ENCODE results near the gene CD40. TPM values are rescaled to one million over a fixed set of nuclear protein-coding genes. Genes with fewer than 3 reads are reported as not detected.
"Not testable (repeated sequence)": the region's sequence is repeated elsewhere in the genome, so short reads cannot be mapped to it uniquely, and the experiment has no call there.

The CD40 gene
- total RNA-seq, 2 donors from 2014 or later, result 3.6 to 4.2 TPM

DNA sequence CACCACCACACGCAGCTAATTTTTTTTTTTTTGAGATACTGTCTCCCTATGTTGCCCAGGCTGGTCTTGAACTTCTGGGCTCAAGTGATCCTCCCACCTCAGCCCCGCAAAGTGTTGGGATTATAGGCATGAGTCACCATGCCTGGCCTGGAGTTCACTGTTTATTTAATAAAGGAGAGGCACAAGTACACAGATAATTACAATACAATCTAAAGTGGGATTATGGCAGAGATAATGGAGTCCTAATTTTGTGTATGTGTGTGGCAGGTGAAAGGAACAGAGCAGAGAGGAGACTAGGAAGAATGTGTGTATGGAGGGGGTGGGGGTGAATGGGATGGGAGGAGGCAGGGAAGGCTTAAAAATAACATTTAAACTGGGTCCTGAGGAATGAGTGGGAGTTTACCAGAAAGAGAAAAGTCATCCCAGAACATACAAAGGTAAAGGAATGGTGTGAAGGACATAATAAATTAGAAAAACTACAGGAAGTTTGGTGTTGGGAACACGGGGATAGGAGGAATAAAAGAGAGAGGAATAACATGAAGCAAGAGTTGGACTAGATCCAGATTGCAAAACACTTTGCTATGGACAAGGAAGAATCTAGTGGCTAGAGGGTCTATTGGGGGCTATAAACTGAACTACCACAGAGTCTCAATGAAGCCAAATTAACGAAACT, 32.8 kb upstream of the CD40 start:
- peaks cover 0 to 2% of the 10 kb centered on the region in 2 donors for H3K36me3 Mint-ChIP-seq (ENCODE audit: insufficient read depth in 2 of 2)
- H3K4me3 Mint-ChIP-seq, result peak overlapping the region; percentile 17 to 21
- peak overlapping the region; percentile 27 for H3K27ac Mint-ChIP-seq
- H3K4me1 Mint-ChIP-seq (ENCODE audit: low read depth), result peaks cover 69% of the 10 kb centered on the region
- H3K27me3 Mint-ChIP-seq (ENCODE audit: low read depth), result no peaks in the 10 kb centered on the region
- no peaks in the 10 kb centered on the region for H3K9me3 Mint-ChIP-seq
- ATAC-seq (replicated peaks in 1 of 2) (no peak), DNase-seq (no peak)

- H3K36me3 Mint-ChIP-seq (ENCODE audit: insufficient read depth in 2 of 2), result peaks cover 0 to 2% of the 10 kb centered on the region in 2 donors
- H3K9me3 Mint-ChIP-seq, result no peaks in the 10 kb centered on the region
- DNase-seq, result no peak
- no peaks in the 10 kb centered on the region for H3K27me3 Mint-ChIP-seq (ENCODE audit: low read depth)
- no peak overlapping the region for H3K27ac Mint-ChIP-seq
- no peak for ATAC-seq (replicated peaks in 1 of 2)
- peak overlapping the region; percentile 43 to 59 for H3K4me3 Mint-ChIP-seq
- H3K4me1 Mint-ChIP-seq (ENCODE audit: low read depth), result peaks cover 69% of the 10 kb centered on the region
Measured at GRCh38 chr20:46087161-46087560, 31.0 kb upstream of the CD40 start.

GRCh38 chr20:46088409-46089166, 29.5 kb upstream of the CD40 start:
- no peaks in the 10 kb centered on the region for H3K9me3 Mint-ChIP-seq
- DNase-seq (no peak), ATAC-seq (replicated peaks in 1 of 2) (no peak)
- H3K27me3 Mint-ChIP-seq (ENCODE audit: low read depth), result no peaks in the 10 kb centered on the region
- H3K36me3 Mint-ChIP-seq (ENCODE audit: insufficient read depth in 2 of 2), result peaks cover 0 to 2% of the 10 kb centered on the region in 2 donors
- H3K27ac Mint-ChIP-seq, result peak overlapping the region; percentile 6
- peak overlapping the region; percentile 92 to 95 for H3K4me3 Mint-ChIP-seq
- H3K4me1 Mint-ChIP-seq (ENCODE audit: low read depth), result peaks cover 59% of the 10 kb centered on the region

DNA sequence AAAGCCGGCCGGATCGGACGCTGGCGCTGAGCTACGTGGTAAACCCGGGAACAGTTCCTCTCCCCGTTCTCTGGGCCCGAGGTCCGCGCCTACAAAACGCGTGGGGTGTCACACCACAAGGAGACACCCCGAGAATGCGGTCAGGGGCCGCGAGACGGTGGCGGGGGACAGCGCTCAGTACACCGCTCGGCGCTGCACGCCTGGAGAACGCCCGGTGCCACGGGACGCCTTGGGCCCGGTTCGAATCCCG, 29.0 kb upstream of the CD40 start:
- peak overlapping the region; percentile 79 for H3K27ac Mint-ChIP-seq
- H3K36me3 Mint-ChIP-seq (ENCODE audit: insufficient read depth in 2 of 2), result peaks cover 0 to 2% of the 10 kb centered on the region in 2 donors
- peak; percentile 51 to 54 for ATAC-seq (replicated peaks in 1 of 2)
- H3K4me3 Mint-ChIP-seq, result peak overlapping the region; percentile 92 to 95
- no peaks in the 10 kb centered on the region for H3K27me3 Mint-ChIP-seq (ENCODE audit: low read depth)
- peak in 1 of 2 donors; percentile 67 for DNase-seq
- H3K9me3 Mint-ChIP-seq, result no peaks in the 10 kb centered on the region
- H3K4me1 Mint-ChIP-seq (ENCODE audit: low read depth), result peaks cover 58% of the 10 kb centered on the region

DNA sequence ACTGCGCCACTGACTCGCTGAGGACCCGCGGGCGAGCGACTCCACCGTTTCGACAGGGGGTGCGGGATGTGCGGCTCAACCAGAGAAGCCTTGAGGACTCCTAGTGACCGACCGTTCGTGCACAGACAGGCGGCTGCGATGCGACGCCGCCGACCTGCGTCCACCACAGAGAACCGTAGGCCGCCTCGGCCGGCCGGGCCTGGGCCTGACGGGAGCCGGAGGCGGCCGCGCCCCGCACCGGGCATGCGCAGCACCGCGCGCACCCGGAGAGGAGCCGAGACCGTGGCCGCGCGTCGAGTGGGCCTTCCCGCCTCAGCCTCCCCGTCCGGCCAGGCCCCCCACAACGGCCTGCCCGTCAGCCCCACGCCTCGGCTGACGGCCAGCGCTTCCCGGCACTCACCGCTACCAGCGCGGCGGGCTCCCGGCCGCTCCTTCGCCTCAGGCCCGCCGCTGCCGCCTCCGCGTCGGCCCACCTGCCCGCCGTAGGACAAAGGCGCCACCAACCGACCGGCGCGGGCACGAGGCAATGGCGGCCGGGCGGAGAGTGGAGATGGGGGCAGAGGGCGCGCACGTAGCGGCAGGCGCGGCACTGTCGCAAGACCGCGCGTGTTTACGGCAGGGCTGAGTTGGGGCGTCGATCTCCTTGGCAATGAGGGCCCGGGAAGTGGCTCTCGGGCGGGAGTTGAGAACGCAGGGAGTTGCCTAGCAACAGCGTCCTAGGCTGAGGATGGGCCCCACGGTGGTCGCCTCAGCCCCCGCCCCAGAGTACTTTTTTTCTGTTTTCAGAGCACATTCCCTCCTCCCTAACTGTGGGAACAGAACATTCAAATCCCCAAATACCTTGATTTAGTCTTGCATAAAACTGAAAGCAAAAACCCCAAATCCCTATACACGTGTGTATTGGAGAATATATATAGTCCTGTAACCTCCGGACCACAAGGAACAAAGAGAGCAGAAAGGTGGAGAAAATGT, 28.4 kb upstream of the CD40 start, which contains the start of gene NCOA5:
NCOA5 (minus strand) TSS at position 546 of the 972 bp plus-strand sequence. CDS start 10,538 bp downstream, outside the sequence.
- Mint-ChIP-seq H3K36me3 (ENCODE audit: insufficient read depth in 2 of 2) (peaks cover 0 to 2% of the 10 kb centered on the region in 2 donors), H3K27me3 (ENCODE audit: low read depth) (no peaks in the 10 kb centered on the region), H3K4me1 (ENCODE audit: low read depth) (peaks cover 52% of the 10 kb centered on the region), H3K4me3 (peak within 1 kb of the TSS; percentile 92 to 96), H3K9me3 (no peaks in the 10 kb centered on the region), H3K27ac (peak within 1 kb of the TSS; percentile 79)
- ATAC-seq (replicated peaks in 1 of 2), result peak; percentile 89 to 90
- peak; percentile 93 to 96 for DNase-seq

DNA sequence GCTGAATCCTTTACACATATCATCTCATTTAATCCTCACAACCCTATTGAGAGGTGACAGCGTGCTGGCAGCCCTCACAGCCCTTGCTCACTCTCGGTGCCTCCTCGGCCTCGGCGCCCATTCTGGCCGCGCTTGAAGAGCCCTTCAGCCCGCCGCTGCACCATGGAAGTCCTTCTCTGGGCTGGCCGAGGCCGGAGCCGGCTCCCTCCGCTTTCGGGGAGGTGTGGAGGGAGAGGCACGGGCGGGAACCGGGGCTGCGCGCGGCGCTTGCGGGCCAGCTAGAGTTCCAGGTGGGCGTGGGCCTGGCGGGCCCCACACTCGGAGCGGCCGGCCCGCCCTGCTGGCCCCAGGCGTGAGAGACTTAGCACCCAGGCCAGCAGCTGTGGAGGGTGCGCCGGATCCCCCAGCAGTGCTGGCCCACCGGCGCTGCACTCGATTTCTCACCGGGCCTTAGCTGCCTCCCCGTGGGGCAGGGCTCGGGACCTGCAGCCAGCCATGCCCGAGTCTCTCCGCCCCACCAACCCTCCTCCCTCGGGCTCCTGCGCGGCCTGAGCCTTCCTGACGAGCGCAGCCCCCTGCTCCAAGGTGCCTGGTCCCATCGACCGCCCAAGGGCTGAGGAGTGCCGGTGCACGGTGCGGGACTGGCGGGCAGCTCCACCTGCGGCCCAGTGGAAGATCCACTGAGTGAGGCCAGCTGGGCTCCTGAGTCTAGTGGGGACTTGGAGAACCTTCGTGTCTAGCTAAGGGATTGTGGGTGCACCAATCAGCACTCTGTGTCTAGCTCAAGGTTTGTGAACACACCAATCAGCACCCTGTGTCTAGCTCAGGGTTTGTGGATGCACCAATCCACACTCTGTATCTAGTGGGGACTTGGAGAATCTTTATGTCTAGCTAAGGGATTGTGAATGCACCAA, 26.2 kb upstream of the CD40 start:
- not testable (repeated sequence) for H3K36me3 Mint-ChIP-seq (ENCODE audit: insufficient read depth in 2 of 2); DNase-seq; ATAC-seq (replicated peaks in 1 of 2); H3K4me3 Mint-ChIP-seq; H3K27me3 Mint-ChIP-seq (ENCODE audit: low read depth); H3K9me3 Mint-ChIP-seq; H3K27ac Mint-ChIP-seq
- H3K4me1 Mint-ChIP-seq (ENCODE audit: low read depth), result peaks cover 32% of the 10 kb centered on the region

DNA sequence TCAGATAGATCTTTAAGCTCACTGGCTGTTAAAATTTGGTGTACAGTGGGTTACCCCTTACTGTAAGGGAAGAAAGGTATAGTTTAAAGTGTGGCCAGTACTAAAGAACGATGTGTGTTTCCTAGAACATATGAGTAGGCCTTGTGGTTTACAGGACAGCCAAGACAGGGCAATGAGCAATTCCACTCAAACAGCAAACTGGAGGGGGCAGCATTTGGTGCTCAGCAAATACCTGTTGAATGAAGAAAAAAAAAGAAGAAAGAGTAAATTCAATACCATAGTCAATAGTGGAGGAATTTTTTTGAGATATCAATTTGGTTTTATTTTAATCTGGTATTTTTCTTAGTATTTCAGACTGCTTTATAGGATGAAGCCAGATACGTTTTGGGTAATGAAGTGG, 24.6 kb upstream of the CD40 start:
- no peak overlapping the region for H3K4me3 Mint-ChIP-seq
- no peak overlapping the region for H3K27ac Mint-ChIP-seq
- ATAC-seq (replicated peaks in 1 of 2) (no peak), DNase-seq (peak in 1 of 2 donors; percentile 12)
- H3K9me3 Mint-ChIP-seq, result no peaks in the 10 kb centered on the region
- no peaks in the 10 kb centered on the region for H3K36me3 Mint-ChIP-seq (ENCODE audit: insufficient read depth in 2 of 2)
- peaks cover 15% of the 10 kb centered on the region for H3K4me1 Mint-ChIP-seq (ENCODE audit: low read depth)
- H3K27me3 Mint-ChIP-seq (ENCODE audit: low read depth), result peaks cover 11% of the 10 kb centered on the region

DNA sequence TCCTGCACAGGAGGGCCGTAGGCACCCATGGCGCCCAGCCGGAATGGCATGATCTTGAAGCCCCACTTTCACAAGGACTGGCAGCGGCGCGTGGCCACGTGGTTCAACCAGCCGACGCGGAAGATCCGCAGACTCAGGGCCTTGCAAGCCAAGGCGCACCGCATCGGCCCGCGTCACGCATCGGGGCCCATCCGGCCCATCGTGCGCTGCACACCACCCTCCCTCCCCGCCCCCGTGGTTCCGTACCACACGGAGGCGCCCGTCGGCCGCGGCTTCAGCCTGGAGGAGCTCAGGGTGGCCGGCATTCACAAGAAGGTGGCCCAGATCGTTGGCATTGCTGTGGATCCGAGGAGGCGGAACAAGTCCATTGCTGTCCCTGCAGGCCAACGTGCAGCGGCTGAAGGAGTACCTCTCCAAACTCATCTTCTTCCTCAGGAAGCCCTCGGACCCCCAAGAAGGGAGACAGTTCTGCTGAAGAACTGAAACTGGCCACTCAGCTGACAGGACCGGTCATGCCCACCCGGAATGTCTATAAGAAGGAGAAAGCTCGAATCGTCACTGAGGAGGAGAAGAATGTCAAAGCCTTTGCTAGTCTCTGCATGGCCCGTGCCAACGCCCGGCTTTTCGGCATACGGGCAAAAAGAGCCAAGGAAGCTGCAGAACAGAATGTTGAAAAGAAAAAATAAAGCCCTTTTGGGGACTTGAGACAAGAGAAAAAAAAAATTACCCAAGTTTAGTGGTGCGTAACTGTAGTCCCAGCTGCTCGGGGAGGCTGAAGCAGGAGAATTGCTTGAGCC, 18.4 kb upstream of the CD40 start:
- Mint-ChIP-seq H3K36me3 (ENCODE audit: insufficient read depth in 2 of 2) (no peaks in the 10 kb centered on the region), H3K4me3 (no peak overlapping the region), H3K9me3 (no peaks in the 10 kb centered on the region), H3K4me1 (ENCODE audit: low read depth) (no peaks in the 10 kb centered on the region), H3K27ac (no peak overlapping the region), H3K27me3 (ENCODE audit: low read depth) (peaks cover 57% of the 10 kb centered on the region)
- ATAC-seq (replicated peaks in 1 of 2) (peak in 1 of 2 donors; percentile 39), DNase-seq (no peak)

DNA sequence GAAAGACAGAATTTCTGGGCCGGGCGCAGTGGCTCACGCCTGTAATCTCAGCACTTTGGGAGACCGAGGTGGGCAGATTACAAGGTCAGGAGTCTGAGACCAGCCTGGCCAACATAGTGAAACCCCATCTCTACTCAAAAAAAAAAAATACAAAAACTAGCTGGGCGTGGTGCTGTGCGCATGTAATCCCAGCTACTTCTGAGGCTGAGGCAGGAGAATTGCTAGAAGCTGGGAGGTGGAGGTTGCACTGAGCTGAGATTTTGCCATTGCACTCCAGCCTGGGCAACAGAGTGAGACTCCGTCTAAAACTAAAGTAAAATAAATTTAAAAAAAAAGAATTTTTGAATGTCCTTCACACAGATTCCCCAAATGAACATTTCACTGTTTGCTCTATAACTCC, 17.7 kb upstream of the CD40 start:
- not testable (repeated sequence) for H3K27ac Mint-ChIP-seq; DNase-seq; H3K36me3 Mint-ChIP-seq (ENCODE audit: insufficient read depth in 2 of 2); H3K9me3 Mint-ChIP-seq; H3K4me3 Mint-ChIP-seq; H3K4me1 Mint-ChIP-seq (ENCODE audit: low read depth); ATAC-seq (replicated peaks in 1 of 2)
- H3K27me3 Mint-ChIP-seq (ENCODE audit: low read depth), result peaks cover 64% of the 10 kb centered on the region

DNA sequence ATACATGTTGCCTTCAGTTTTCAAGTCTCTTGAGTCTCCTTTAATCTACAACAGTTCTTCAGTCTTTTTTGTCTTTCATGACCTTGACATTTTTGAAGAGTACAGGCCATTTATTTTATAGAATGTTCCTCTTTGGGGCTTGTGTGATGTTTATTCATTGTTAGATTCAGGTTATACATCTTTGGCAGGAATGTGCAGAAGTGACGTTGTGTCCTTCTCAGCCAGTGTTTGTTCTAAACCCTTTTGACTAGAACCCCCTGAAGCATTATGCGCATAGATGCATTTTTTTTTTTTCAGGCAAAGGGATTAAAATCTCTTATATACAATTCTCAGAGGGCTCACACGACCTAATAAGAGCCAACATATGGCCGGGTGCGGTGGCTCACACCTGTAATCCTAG, 17.1 kb upstream of the CD40 start:
- DNase-seq (no peak), ATAC-seq (replicated peaks in 1 of 2) (no peak)
- no peaks in the 10 kb centered on the region for H3K36me3 Mint-ChIP-seq (ENCODE audit: insufficient read depth in 2 of 2)
- no peaks in the 10 kb centered on the region for H3K9me3 Mint-ChIP-seq
- H3K4me1 Mint-ChIP-seq (ENCODE audit: low read depth), result no peaks in the 10 kb centered on the region
- no peak overlapping the region for H3K27ac Mint-ChIP-seq
- no peak overlapping the region for H3K4me3 Mint-ChIP-seq
- H3K27me3 Mint-ChIP-seq (ENCODE audit: low read depth), result peaks cover 70% of the 10 kb centered on the region

- Mint-ChIP-seq H3K9me3 (no peaks in the 10 kb centered on the region), H3K27ac (no peak overlapping the region), H3K4me3 (no peak overlapping the region), H3K4me1 (ENCODE audit: low read depth) (no peaks in the 10 kb centered on the region), H3K36me3 (ENCODE audit: insufficient read depth in 2 of 2) (no peaks in the 10 kb centered on the region), H3K27me3 (ENCODE audit: low read depth) (peaks cover 73% of the 10 kb centered on the region)
- no peak for DNase-seq
- no peak for ATAC-seq (replicated peaks in 1 of 2)
Measured at GRCh38 chr20:46101957-46102356, 16.2 kb upstream of the CD40 start.

- DNase-seq (no peak), ATAC-seq (replicated peaks in 1 of 2) (no peak)
- H3K4me3 Mint-ChIP-seq, result no peak overlapping the region
- H3K27ac Mint-ChIP-seq, result no peak overlapping the region
- peaks cover 77% of the 10 kb centered on the region for H3K27me3 Mint-ChIP-seq (ENCODE audit: low read depth)
- H3K4me1 Mint-ChIP-seq (ENCODE audit: low read depth), result no peaks in the 10 kb centered on the region
- no peaks in the 10 kb centered on the region for H3K9me3 Mint-ChIP-seq
- H3K36me3 Mint-ChIP-seq (ENCODE audit: insufficient read depth in 2 of 2), result no peaks in the 10 kb centered on the region
Measured at GRCh38 chr20:46102940-46103339, 15.2 kb upstream of the CD40 start.

All from activated T-cell treated with anti-CD3 and anti-CD28 coated beads, Interleukin-2, amount 50 U/mL, for 72 hours (primary cell).